ENCODE results near the gene FECH. TPM values are rescaled to one million over a fixed set of nuclear protein-coding genes. Genes with fewer than 3 reads are reported as not detected.

The FECH gene
- total and polyA plus RNA-seq, 9 of the 15 experiments (the other 6 are each of a cell fraction or from before 2014, with no cell fraction given) = 19.8 to 170 (median 56.8) TPM

- TF ChIP-seq, protein P1, sequence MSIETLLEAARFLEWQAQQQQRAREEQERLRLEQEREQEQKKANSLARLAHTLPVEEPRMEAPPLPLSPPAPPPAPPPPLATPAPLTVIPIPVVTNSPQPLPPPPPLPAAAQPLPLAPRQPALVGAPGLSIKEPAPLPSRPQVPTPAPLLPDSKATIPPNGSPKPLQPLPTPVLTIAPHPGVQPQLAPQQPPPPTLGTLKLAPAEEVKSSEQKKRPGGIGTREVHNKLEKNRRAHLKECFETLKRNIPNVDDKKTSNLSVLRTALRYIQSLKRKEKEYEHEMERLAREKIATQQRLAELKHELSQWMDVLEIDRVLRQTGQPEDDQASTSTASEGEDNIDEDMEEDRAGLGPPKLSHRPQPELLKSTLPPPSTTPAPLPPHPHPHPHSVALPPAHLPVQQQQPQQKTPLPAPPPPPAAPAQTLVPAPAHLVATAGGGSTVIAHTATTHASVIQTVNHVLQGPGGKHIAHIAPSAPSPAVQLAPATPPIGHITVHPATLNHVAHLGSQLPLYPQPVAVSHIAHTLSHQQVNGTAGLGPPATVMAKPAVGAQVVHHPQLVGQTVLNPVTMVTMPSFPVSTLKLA (conservative IDR thresholded peaks at IDR 0.05) = peak; percentile 56 to 90
- TF ChIP-seq THAP12 (CRISPR knock-in tag; IDR thresholded peaks at IDR 0.05) (no peak), MED1 (CRISPR knock-in tag; IDR thresholded peaks at IDR 0.05; ENCODE audit: borderline replicate concordance) (no peak), TEAD4 (IDR thresholded peaks at IDR 0.05; ENCODE audit: low read length) (no peak), TEAD4 (CRISPR knock-in tag; IDR thresholded peaks at IDR 0.05; ENCODE audit: borderline replicate concordance) (no peak), BCL6 (CRISPR knock-in tag; IDR thresholded peaks at IDR 0.05) (no peak), KLF16 (IDR thresholded peaks at IDR 0.05) (peak; percentile 73), L3MBTL2 (IDR thresholded peaks at IDR 0.05) (peak; percentile 87), HDAC1 (IDR thresholded peaks at IDR 0.05) (peak in 1 of 2 experiments; percentile 23; a peak in 1 of 4 replicates), ILF3 (IDR thresholded peaks at IDR 0.05; ENCODE audit: borderline replicate concordance) (no peak), CBFA2T3 (IDR thresholded peaks at IDR 0.05) (no peak), ZNF24 (IDR thresholded peaks at IDR 0.05) (no peak), HNRNPH1 (optimal IDR thresholded peaks at IDR 0.05; ENCODE audit: low read depth, low read length) (no peak), SREBF2 (CRISPR knock-in tag; IDR thresholded peaks at IDR 0.05) (no peak), ZBTB11 (CRISPR knock-in tag; IDR thresholded peaks at IDR 0.05) (no peak), GTF2F1 (IDR thresholded peaks at IDR 0.05; ENCODE audit: low read depth, low read length) (no peak), ZNF830 (CRISPR knock-in tag; IDR thresholded peaks at IDR 0.05) (no peak), ELF1 (tag; IDR thresholded peaks at IDR 0.05) (peak; percentile 99)
- TF ChIP-seq, protein P2, sequence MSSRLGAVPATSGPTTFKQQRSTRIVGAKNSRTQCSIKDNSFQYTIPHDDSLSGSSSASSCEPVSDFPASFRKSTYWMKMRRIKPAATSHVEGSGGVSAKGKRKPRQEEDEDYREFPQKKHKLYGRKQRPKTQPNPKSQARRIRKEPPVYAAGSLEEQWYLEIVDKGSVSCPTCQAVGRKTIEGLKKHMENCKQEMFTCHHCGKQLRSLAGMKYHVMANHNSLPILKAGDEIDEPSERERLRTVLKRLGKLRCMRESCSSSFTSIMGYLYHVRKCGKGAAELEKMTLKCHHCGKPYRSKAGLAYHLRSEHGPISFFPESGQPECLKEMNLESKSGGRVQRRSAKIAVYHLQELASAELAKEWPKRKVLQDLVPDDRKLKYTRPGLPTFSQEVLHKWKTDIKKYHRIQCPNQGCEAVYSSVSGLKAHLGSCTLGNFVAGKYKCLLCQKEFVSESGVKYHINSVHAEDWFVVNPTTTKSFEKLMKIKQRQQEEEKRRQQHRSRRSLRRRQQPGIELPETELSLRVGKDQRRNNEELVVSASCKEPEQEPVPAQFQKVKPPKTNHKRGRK (tag; IDR thresholded peaks at IDR 0.05) = no peak
Observed at GRCh38 chr18:57630002-57630753, 43.7 kb upstream of the FECH start (continued).
